Dermis microvascular lymphatic vessel endothelial cell (primary cell): Measurements from ENCODE around the gene AP3B2. TPM values are rescaled to one million over a fixed set of nuclear protein-coding genes. Genes with fewer than 3 reads are reported as not detected.
"Not testable (repeated sequence)": the region's sequence is repeated elsewhere in the genome, so short reads cannot be mapped to it uniquely, and the experiment has no call there.

Experiments
- DNase-seq, 2 donors: peaks; one replicate each; pipeline versions ENCODE4 v3.0.0 to v3.0.0-alpha.2; 2010; ENCODE audit warnings: low read depth in 2 of 2
- total RNA-seq: library from RNA; depleted of rRNA; stranded (reverse); fragments of >200 nt; gene quantifications from 2 replicates; pipeline ENCODE4 v1.2.1, GENCODE V29; 2014

The AP3B2 gene
- total RNA-seq, 1 donor from 2014 or later = not detected

DNA sequence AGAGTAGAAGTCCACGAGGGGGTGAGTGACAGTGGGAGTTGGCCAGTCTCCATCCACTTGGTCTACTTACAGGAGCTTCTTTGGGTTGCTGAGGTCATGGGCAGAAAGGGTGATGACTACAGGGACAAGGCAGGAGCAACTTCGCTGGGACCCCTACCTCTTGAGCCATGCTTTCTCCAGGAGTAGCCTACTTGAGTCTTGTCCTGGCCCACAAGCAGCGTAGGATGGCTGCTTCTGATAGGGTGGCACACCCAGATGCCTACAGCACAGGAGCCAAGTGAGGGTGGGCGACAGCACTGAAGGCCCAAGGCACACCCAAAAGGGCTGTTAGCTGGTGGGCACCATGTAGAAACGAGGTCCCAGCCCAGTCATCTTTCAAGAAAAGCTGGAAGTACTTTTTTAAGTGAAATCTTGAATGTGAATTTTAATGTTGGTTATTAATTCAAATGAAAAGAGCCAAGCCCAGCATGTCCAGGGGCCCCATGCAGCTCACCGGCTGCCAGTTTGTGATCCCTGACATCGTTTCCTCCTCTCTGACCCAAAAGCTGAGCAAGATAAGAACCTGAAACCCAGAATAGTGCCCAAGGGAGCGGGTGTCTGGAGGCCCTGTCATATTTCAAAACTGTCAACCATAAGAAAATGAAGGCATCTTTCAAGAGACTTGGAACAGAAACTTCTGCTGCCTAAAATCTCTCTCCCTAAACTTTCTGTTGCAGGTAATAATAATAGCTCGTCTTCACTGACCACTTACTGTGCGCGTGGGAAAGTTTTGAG is 60.3 kb downstream of the AP3B2 start:
- DNase-seq = no peak

DNA sequence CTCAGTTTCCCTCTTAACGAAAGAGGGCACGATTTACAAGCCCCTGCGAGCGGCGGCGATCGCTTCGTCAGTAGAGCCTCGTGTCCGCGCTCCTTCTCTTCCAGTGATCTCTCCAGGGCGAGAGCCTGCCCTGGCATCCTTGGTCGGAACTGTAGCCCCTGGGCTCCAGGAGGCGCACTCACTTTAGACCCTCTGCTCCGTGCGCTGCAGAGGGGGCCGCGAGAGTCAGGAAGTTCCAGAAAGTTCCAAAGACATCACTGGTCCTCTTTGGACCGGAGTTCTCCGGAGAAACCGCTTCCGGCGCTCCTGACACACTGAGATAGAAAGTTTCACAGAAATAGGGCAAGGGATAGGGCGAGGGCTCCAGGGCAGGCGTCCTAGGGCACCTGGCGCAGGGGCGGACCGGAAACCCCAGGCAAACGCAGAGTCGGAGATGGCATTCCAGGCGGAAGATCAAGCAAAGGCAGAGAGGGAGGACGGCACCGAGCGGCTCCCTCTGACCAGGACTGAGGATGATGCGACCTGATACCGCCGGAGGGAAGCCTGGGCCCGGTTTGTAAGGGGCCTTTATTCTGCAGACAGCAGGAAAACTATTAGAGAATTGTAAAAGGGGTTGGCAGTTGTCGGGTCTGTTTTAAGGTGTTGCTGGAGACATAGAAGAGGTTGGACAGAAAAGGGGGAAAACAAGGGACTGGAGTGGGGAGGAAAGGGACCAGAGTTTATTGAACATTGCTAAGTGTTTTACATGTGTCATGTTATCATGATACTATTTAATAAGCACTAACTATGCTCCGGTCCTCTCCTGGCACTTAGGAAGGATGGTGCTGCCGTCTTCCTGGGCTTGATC is 61.2 kb downstream of the AP3B2 start:
- DNase-seq = no peak

DNA sequence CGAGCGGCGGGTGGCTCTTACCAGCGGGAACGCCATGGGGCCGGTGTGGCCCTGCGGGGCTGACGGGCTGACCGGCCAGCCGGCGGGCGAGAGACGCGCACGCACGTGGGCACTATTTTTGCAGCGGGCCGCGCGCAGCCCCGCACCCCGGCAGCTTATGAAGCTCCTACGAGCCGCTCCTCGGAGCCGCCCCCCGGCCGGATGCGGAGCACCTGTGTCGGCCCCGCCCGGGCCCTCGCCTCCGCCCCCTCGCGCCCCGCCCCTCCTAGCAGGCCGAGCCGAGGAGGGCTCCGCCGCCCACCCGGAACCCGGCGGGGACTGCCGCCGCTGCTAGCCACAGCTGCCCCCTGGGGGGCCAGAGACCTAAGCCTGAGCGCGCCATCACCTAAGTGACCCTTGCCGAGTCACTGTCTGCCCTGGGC is 61.8 kb downstream of the AP3B2 start:
- DNase-seq = no peak

DNA sequence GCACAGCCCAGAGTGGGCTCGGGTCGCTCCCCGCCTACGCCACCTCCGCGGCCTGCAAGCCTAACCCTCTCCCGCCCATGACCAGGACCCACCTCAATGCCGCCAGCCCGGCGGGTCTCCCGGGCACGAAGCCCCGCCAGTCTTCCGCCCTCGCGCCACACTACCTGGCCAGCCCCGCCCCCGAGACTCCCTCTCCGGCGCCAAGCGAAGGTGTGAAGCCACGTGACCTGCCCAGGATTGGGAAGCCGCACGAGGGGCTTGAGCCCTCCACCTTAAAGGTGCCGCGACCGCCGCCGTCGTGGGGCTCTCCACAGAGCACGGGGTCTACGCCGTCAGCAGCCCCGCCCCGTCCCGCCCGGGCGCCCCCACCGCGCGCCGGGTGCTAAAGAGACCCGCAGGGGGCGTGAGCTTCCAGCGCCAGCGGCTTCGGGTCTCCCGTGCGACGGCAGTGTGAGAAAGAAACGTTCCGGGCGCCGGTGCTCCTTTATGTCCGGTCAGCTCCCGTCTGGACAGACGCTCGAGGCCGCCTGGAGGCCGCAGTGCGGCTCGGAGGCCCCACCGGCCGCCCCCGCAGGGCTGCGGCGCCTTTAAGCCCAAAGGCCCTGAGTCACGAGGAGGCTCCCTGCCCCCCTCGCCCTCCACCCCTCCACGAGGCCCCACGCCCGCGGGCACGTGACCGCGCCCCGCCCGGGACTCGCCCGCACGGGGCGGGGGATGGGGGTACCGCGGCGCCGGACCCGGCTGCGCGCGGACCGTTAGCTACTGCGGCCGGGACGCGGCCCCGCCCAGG is 62.4 kb downstream of the AP3B2 start, which contains the start of gene CPEB1:
TSS of gene CPEB1 (minus strand) at position 319 of the 790 bp plus-strand sequence. CDS start 18,904 bp downstream, outside the sequence.
- peak in 1 of 2 donors; percentile 13 for DNase-seq

DNA sequence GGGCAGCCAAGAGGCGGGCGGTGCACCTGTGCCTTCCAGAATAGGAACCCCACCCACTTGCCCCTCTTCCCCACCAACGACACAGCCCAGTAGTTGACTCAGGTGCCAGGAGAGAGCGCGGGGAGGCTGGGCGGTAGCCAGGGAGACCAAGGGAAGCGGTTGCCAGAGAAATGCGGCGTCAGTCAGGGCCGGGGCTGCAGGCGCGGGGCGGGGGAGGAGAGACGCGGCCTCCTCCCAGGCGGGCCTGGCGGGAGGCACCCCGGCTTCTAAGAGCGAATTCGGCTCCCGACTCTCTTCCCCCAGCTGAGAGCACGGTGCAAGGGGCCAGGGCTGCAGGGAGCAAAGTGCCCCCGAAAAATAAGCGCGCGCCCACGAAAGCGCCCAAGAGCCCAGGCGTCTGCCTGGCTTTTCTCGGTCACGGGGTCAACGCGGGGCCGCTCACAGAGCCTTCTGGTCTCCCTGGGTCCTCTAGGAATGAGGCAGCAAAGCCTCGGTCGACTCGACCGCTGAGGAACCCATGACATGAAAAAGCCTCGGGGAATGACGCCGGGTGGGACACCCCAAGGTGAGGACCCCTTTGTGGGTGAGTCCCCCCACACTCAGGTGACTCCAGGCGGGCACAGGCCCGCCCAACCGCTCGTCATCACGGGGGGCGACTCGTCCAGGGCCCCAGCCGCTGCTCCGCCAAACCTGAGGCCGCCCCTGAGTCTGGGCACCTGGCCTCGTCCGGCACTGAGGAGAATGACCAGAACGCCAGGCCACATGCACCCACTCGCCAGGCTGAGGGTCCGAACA is 63.2 kb downstream of the AP3B2 start:
- DNase-seq = no peak

DNA sequence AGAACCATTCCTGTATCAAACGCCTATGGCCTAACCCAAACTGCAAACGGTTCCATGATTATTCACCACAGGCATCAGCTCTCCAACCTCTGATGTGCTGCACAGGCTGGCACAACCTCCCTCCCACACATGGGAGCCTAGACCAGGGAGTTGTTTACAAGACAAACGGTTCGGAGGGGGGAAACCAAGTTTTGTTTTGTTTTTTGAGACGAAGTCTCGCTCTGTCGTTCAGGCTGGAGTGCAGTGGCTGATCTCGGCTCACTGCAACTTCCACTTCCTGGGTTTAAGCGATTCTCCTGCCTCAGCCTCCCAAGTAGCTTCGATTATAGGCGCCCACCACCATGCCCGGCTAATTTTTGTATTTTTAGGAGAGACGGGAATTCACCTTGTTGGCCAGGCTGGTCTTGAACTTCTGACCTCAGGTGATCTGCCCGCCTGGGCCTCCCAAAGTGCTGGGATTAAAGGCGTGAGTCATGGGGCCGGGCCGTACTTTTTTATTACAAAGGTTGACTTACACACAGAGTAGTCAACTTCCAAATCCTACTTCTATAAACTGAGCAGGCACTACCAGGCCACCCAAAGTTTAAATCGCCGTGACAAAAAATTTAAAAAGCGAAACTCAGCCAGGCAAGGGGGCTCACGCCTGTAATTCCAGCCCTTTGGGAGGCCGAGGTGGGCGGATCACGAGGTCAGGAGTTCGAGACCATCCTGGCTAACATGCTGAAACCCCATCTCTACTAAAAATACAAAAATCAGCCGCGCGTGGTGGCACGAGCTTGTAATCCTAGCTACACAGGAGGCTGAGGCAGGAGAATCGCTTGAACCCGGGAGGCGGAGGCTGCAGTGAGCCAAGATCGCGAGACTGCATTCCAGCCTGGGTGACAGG is 64.5 kb downstream of the AP3B2 start:
- not testable (repeated sequence) for DNase-seq

DNA sequence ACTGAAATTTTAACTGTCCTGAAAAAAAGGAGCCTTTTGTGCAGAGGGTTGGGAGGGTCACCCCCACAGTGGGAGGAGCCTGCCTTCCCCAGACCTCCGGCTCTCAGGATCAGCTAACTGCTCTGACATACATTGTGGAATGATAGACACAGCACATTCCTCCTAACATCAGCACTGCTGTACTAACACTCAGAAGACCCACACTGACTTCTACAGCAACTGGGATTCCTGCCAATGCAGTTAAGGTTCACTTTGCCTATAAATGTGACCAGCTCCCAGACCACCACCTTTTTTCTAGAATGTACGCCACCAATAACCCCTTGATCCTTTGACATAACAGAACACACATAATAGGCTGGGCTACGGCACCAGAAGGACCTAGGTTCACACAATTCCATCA is 65.7 kb downstream of the AP3B2 start:
- DNase-seq = no peak

DNA sequence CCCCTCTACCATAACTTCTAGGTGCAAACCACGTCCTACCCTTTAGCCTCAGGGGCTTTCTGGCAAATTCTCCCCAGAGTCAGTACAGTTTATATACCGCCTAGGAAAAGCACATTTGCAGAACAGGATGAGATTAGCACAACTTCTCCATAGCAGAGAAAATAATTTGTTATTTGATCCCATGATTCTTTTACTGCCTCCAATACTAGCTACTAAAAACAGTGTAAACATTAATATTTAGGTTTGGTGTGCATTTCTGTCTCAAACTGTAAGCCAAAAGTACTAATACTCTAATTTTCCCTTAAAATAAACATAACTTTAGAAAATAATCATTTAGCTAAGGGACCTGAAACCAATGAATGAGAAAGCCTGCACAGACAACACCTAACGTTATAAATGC is 67.0 kb downstream of the AP3B2 start:
- DNase-seq = no peak

DNA sequence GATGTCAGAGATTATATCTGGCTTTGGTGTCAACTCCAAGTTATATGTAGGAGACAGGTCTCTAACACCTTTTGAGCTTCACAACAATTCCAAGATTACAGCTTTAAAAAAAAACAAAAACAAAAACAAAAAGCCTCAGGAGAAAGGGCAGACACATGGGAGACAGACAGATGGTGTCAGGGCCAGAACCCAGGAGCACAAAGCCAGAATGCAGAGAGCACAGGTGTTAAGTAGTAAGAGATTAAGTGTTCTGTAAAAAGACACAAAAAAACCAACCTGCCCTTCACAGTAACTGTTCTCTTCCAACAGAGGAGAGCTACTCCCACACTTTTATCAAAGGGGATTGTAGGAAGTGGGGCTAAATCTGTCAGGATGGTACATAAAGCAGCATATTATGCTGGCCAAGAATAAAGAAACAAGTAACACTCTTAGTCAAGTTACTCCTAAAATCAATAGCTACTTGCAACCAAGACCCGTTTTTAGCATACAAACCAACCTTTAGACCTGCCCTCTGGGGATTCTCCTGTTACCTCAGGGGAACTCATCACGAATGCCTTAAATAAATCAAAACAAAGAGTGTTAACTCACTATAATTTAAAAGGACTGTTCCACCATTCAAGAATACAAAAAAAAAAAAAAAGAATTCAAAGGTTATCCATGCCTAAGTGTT is 68.4 kb downstream of the AP3B2 start:
- no peak for DNase-seq

DNA sequence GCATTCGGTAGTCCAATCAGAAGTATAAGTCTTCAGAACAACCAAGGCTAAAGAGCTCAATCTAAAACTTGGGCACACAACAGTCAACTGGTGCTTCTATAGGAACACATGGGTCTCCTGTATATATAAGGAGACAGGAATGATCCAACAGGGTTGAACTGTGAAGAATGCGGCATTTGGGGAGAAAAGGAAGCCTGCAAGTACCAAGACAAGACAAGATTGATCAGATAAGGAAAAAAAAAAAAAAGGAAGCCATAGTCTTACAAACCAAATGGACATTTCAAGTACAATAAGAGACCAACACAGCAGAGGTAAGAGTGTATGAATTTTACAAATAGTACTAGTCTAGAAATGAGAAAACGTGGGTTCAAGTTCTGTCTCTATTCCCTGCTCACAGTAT is 69.0 kb downstream of the AP3B2 start:
- DNase-seq = no peak

DNA sequence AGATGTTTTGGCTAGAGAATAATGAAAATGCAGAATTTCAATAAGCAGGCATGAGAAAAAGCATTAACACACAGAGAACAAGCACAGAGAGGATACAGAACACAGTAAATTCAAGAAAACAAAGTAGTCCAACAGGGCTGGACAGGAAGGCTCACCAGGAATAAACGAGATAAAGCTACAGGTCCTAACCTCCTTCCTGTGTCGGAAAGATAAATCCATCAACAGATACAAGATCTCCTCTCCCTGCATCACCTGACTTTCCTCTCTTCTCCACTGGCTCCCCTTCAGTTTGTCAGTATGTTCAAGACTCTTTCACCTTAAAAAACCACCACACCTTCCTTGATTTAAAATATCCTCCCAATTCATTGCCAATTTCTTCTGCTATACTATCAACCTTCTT is 73.9 kb downstream of the AP3B2 start:
- DNase-seq = peak in 1 of 2 donors; percentile 10

DNA sequence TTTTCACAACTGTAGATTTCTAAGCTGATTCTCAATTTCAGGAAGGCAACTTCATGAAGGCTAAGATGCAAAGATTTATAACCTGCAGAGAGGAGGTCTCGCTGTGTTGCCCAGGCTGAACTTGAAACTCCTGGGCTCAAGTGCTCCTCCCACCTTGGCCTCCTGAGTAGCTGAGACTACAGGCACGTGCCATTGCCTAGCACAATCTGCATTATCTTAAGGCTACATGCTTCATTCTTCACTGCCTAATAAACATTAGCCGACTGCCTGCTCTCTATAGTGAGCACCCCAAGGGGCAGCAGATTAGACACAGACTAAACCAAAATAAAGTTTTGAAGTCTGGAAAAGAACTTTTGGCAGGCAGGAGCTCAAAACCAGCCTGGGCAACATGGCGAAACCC is 79.6 kb downstream of the AP3B2 start:
- DNase-seq = no peak

DNA sequence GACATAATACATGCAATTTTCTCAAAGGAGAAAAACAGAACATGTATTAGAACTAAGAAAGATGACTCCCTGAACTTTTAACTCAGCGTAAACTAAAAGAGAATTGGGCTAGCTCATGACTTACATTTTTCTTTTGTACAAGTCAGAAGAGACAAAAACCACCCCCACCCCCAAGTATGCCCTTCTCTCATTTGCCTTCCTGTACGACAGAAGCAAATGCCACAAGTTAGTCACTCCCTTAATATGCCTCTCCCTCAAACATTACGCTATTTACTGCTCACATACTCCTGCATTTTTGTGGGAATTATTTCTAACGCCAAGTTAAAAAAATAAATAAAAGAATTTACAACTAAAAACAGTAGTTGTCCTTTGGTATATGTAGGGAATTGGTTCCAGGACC is 84.5 kb downstream of the AP3B2 start:
- no peak for DNase-seq

DNA sequence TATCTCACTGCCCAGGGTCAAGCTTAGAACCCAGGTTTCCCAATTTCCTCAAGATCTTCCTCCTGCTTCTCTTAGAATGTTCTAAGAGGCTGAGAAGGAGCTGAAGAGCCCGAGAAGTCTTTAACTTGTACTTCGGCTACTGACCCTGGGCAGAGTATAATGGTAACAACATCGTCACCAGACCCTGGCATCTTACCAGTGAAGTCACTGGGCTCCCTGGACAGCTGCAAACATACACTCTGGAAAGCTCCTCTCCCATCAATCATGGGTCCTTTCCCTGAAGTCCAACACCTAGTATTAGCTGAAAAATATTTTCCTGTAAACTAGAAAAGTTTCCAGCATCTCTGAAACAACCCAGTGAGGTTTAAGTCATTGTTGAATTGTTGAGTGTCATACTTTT is 85.2 kb downstream of the AP3B2 start:
- no peak for DNase-seq

DNA sequence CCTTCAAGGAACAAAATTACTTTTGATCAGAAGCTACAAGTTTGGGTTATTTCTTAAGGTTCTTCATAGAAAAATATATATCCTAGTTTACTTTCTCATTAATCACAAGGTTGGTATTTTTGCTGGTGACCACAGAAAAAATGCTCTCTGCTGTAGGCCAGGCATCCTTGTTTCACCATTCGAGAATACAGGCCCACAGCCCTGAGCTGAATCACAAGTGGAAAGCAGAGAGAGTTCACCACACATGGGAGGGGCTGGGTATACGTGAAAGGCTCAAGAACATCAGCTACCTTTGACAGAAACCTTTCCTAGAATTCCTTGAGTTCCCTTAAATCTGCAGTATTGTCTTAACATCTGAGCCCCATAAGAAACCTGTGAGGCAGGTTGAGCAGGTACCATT is 85.7 kb downstream of the AP3B2 start:
- DNase-seq = no peak

DNA sequence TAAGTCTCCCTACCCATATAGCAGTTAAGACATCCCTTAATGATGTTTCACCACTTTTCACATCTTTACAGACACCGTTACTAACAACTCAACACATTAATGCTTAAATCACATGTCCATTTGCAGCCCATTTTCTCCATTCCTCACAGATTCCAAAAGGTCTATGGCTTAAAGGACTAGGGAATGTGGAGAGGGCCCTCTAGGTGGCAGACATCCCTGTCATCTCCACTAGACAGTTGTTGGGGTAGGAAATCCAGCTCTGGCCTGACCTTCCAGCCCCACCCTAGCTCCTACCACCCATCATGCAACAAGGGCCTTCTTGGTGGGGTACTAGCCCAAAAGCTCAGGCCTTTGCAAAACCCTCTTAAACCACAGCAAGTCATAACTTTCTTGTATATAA is 87.7 kb downstream of the AP3B2 start:
- DNase-seq = peak in 1 of 2 donors; percentile 3

DNA sequence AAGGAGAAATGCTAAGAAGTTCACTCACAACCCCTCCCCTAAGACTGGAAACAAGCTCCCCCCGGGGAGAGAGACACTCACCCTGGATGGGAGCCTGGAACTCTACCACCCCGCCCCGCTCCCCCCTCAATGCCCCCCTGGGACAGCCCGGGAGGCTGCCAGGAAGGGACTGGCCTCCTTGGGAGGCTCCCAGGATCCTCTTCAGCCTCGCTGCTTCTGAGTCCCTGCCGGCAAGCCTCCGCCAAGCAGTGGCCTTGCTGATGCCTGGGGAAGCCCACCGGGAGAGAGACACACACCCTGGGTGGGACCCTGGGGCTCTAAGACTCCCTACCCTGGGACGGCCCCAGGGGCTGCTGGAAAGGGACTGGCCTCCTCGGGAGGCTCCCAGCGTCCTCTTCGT is 95.9 kb downstream of the AP3B2 start:
- DNase-seq = no peak

DNA sequence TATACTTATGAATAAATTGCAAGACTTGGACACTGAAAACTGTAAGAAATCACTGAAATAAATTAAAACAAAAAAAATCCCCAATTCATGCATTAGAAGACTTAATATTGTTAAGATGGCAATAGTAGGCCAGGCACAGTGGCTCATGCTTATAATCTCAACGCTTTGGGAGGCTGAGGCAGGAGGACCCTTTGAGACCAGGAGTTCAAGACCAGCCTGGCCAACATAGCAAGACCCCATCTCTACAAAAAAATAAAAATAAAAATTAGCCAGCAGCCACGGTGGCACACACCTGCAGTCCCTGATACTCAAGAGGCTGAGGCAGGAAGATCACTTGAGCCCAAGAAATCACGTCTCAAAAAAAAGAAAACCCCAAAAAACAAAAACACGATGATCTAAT is 98.3 kb downstream of the AP3B2 start:
- no peak for DNase-seq
